IPS DF 4.7 (cell line): ENCODE results near the gene THEMIS2.
"Not testable (repeated sequence)": the region's sequence is repeated elsewhere in the genome, so short reads cannot be mapped to it uniquely, and the experiment has no call there.

Source experiments
- DNase-seq: peaks from one replicate; pipeline ENCODE4 v3.0.0-alpha.2; 2013; ENCODE audit warnings: low spot score; ENCODE audit errors: extremely low read depth

THEMIS2 gene

DNA sequence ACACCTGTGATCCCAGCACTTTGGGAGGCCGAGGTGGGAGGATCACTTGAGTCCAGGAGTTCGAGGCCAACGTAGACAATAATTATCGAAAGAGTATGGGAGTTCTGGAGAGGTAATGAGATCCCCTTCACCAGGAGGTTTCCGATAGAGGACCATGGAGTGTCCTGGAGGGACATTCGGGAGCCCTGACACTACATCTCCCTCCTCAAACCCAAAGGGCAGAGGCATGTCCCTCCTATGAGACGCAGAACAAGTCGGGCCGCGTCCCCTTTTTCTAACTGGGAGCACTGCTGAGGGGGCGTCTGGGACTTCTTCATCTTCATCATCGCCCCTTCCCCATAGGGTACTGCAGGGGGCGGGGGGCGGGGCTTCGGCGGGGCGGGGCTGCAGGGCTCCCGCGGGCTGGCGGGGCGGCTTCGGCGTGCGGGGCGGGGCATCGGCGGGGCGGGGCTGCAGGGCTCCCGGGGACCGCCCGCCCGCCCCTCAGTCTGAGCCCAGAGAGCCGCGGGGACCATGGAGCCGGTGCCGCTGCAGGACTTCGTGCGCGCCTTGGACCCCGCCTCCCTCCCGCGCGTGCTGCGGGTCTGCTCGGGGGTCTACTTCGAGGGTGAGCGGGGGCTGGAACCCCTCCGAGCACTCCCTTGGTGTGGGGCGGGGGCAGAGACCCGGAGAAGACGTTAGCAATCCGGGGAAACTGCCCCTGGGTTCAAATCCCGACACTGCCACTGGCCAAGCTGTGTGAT is at the start of gene THEMIS2:
Gene THEMIS2, plus strand, starts transcription at position 486 of the 743 bp plus-strand sequence. Its CDS starts 28 bp downstream, at position 514.
- no peak for DNase-seq

DNA sequence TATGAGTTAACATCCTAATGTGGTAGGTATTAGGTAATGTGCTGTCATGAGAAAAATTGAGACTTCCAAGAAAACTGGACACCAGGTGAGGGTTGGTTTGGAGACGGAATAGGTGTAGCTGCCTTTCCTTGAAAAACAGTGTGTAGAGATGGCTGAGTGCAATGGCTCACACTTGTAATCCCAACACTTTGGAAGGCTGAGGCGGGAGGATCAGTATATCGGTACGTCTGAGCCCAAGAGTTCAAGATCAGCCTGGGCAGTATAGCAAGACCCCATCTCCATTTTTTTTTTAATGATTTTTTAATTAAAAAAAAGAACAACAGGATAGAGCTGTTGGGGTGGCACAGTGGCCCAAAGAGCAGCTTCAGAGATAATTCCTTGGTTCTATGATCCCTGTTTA is 48.6 kb upstream of the THEMIS2 start:
- no peak for DNase-seq

DNA sequence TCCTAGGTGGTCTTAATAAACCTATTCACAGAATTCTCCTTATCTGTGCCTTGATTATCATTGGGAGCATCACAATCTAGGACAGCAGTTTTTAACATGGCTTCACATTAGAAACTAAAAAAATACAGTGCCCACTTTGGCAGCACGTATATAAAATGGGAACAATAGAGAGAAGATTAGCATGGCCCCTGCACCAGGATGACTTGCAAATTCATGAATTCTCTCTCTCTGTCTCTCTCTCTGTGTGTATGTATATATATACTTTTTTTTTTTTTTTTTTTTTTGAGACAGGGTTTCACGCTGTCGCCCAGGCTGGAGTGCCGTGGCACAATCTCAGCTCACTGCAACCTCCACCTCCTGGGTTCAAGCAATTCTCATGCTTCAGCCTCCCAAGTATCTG is 47.9 kb upstream of the THEMIS2 start:
- no peak for DNase-seq

DNA sequence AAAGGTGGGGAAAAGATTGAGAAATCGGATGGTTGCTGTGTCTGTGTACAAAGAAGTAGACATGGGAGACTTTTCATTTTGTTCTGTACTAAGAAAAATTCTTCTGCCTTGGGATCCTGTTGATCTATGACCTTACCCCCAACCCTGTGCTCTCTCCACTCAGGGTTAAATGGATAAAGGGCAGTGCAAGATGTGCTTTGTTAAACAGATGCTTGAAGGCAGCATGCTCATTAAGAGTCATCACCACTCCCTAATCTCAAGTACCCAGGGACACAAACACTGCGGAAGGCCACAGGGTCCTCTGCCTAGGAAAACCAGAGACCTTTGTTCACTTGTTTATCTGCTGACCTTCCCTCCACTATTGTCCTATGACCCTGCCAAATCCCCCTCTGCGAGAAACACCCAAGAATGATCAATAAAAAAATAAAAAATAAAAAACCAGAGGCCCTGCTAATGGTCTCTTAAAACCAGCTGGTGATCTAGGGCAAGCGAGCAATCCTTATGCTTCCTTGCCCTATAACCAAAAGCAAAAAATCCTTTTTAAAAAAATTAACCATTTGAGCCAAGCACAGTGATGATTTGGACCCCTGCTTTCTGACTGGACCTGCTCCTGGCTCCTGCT is 42.9 kb upstream of the THEMIS2 start:
- DNase-seq: not testable (repeated sequence)

- DNase-seq: peak; percentile 78
Measured at GRCh38 chr1:27830621-27831440, 41.5 kb upstream of the THEMIS2 start, which contains the start of gene PPP1R8. TSS of gene PPP1R8 (plus strand) at chr1:27830782. CDS start at chr1:27830836, 54 bp downstream.

- no peak for DNase-seq
Measured at GRCh38 chr1:27831568-27832410, 40.6 kb upstream of the THEMIS2 start.

DNA sequence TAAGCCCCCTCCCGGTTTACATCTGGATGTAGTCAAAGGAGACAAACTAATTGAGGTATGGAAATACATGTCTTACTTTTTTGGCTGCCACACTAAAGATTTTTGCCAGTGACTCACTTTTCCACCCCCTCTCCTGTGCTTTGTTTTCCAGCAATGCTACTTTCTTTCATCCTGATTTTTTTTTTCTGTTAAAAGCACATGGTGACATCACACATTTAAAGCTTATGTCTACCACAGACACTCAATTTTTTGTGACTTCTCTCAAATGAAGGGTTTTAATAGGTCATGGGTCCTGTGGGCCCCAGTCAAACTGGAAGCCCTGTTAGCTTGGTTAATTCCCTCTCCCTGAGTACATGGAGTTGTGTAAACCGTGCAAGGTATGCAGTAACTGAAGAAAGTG is 39.6 kb upstream of the THEMIS2 start:
- no peak for DNase-seq

DNA sequence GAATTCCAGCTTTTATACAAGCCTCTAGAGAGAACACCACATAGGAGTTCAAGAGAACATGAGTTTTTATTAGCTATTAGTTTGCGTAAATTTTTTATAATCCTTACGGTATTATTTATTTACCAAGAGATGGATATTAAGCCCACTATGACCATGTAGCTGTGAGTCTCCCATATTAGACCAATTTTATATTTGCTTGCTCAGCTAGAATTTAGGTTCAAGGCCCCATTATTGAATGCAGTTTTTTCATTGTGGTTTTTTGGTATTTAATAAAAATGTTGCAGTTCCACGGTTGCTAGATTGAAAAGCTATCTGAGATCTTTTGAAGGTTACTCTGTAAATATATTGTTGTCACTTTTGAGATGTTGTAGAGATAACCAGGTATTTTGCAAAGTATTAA is 38.9 kb upstream of the THEMIS2 start:
- DNase-seq: no peak

- DNase-seq: no peak
Measured at GRCh38 chr1:27835046-27835445, 37.3 kb upstream of the THEMIS2 start.

- DNase-seq: no peak
Measured at GRCh38 chr1:27835501-27835900, 36.8 kb upstream of the THEMIS2 start.

DNA sequence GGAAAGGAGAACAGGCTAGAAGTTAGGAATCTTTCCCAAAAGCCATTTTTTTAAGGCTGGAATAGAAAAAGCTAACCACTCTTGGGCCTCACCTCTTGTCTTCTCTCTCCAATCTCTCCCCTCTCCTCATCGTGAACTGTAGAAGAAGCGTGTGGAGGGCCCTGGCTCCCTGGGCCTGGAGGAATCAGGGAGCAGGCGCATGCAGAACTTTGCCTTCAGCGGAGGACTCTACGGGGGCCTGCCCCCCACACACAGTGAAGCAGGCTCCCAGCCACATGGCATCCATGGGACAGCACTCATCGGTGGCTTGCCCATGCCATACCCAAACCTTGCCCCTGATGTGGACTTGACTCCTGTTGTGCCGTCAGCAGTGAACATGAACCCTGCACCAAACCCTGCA is 22.4 kb upstream of the THEMIS2 start:
- DNase-seq: no peak

DNA sequence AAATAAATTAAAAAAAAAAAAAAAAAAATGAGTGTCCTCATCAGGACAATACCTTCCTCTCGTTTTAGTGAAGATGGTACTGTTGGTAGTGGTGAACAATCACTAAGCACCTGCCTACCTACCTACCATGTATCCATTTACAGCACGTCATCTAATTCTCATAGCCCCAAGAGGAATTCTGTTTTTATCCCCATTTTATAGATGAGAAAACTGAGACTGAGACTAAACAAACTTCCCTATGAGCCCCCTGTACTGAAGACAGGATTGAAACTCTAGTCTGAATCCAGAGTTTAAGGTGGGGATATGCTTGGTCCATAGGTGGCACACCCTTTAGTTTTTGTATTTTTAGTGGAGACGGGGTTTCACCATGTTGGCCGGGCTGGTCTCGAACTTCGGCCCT is 17.3 kb upstream of the THEMIS2 start:
- no peak for DNase-seq

DNA sequence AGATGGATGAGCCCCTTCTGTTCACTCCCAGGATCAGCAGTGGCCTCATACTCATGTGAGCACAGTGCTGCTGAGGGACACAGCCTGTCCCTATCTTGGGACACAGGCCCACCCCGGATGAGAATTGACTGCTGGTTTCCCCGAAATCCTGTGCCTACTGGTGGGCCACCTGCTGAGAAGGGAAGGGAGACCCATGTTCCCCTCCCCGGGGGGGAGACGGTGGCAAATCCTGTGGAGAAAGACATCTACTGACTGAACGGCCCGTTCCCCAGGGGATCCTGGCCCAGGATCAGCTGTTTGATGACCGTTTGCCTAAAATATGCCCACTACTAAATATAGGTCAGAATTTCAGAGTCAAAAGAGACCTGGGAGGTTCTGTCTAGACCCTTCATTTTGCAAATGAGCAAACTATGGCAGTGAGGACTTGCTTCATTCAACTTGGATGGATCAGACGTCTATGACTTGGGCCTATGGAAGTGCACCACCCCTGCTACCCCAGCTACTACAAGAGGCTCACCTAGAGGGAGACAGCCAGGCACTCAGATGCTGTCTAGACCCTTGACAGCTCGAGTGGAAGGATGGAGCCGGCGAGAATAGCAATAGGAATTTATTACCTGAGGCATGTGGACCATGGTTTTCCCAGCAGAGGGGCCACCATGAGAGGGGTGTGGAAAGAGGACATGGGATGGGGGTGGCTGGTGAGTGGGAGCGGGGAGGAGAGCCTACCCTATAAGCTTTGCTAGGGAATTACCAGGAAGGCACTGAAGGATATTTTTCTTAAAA is 15.6 kb upstream of the THEMIS2 start:
- DNase-seq: no peak

DNA sequence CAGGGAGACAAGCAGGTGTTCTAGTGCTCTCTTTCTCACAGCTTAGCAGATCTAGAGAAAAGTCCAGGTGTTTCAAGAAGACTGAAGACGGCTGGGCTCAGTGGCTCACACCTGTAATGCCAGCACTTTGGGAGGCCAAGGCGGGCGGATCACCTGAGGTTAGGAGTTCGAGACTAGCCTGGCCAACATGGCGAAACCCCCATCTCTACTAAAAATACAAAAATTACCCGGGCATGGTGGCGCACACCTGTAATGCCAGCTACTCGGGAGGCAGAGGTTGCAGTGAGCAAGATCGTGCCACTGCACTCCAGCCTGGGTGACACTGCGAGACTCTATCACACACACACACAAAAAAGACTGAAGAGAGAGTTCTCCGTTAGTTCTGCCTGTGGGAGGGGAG is 14.8 kb upstream of the THEMIS2 start:
- not testable (repeated sequence) for DNase-seq

GRCh38 chr1:27858072-27858948 is 14.0 kb upstream of the THEMIS2 start:
- peak; percentile 68 for DNase-seq

- DNase-seq: no peak
Measured at GRCh38 chr1:27858949-27859576, 13.3 kb upstream of the THEMIS2 start.

- no peak for DNase-seq
Measured at GRCh38 chr1:27861436-27861835, 10.9 kb upstream of the THEMIS2 start.

DNA sequence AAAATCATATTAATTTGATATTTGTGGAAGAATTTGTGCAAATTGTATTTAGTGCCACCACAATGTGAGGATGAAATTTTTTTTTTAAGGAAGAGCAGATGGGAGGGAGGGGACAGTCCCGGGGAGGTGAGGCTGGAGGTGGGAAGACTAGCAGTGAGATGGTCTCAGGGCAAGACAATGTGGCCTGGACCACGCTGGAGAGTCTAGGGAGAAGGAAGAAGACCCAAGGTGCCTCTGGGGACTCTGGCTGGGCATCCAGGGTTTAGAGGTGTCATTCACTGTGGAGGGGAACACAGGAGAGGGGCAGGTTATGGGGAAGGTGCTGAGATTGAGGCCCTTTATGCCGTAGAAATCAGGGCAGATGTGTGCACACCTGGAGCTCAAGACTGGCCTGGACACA is 10.3 kb upstream of the THEMIS2 start:
- no peak for DNase-seq
